Measurements from ENCODE around the gene ZNF302.

DNA sequence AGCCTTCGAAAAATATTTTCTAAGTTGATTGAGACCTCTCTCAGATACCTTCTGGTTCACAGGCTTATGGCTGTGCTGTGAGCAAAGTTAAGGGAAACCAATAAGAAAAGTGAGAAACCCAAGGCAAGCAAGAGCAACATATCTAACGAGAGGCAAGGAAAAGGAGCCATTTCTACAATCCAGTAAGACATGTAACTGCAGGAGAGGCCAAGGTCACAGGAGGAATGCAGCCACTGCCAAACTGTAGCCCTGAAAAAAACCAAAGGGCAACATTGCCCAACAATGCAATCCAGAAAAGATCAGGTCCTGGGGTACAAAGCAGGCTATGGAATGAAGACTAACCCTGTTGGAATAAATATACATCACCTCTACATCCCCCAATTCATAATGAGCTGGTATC lies 21.8 kb upstream of the ZNF302 start:
- no peak for TF ChIP-seq POLR2A (IDR thresholded peaks at IDR 0.05)
- TF ChIP-seq, protein P1, sequence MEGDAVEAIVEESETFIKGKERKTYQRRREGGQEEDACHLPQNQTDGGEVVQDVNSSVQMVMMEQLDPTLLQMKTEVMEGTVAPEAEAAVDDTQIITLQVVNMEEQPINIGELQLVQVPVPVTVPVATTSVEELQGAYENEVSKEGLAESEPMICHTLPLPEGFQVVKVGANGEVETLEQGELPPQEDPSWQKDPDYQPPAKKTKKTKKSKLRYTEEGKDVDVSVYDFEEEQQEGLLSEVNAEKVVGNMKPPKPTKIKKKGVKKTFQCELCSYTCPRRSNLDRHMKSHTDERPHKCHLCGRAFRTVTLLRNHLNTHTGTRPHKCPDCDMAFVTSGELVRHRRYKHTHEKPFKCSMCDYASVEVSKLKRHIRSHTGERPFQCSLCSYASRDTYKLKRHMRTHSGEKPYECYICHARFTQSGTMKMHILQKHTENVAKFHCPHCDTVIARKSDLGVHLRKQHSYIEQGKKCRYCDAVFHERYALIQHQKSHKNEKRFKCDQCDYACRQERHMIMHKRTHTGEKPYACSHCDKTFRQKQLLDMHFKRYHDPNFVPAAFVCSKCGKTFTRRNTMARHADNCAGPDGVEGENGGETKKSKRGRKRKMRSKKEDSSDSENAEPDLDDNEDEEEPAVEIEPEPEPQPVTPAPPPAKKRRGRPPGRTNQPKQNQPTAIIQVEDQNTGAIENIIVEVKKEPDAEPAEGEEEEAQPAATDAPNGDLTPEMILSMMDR (IDR thresholded peaks at IDR 0.05 in 4 of 5, conservative IDR thresholded peaks at IDR 0.05 in 1 of 5), result no peak
